Measurements from ENCODE around the gene MBTD1. TPM values are rescaled to one million over a fixed set of nuclear protein-coding genes. Genes with fewer than 3 reads are reported as not detected.

MBTD1 gene
- total RNA-seq, 1 experiment from 2014 or later: 20.4 TPM

DNA sequence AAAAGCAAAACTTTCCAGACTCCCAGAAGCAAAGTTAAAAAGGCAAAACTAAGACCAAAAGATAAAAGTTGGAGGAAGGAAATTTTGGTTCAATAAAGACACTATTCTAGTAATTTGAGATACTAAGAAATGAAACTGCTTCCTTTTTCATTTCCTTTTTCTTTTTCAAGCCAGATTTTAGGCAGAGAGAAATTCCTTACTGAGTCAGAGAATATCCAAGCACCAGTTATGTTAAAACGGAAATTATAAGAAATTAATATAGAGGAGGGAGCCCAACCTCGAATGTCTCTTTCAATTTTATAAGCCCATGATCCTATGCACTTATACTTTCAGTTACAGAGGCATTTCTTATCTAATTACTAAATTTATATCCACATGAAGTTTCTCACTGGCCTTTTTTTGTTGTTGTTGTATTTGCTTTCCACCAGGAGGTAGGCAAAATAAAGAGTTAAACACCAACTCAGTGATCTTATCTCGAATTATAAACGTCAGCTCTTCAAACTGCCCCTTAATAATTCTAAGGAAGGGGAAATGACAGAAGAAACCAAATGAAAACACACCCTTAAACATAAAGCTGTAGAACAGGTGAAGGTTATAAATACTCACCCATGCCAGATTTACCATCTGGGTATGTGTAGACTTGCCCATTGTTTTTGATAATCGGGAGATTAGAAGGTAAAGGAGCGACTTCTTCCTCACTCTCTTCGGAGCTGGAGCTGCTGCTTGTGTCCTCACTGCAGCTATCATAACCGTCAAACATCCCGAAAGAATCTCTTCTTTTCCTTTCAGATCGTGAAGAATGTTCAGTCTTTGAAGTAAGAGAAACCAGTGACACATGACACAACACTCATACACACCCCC is 35.2 kb downstream of the MBTD1 start:
- Histone ChIP-seq H3K4me1 (replicated peaks; ENCODE audit: insufficient read depth) (no peaks in the 10 kb centered on the region), H3F3A (ENCODE audit: insufficient read depth, low read depth) (peaks cover 20% of the 10 kb centered on the region), H3K27ac (no peak overlapping the region), H3K4me3 (no peak overlapping the region), H3K9me3 (ENCODE audit: insufficient read depth, low read depth) (no peaks in the 10 kb centered on the region), H4K20me1 (ENCODE audit: insufficient read depth) (peaks cover 31% of the 10 kb centered on the region), H2AFZ (no peak overlapping the region), H3K36me3 (ENCODE audit: low read depth) (peaks cover 27% of the 10 kb centered on the region), H3K9me2 (ENCODE audit: insufficient read depth) (no peaks in the 10 kb centered on the region), H3K79me2 (ENCODE audit: low read depth) (peaks cover 41% of the 10 kb centered on the region), H3K4me2 (no peak overlapping the region), H3K27me3 (ENCODE audit: insufficient read depth, low read depth) (no peaks in the 10 kb centered on the region)
- TF ChIP-seq, protein P1, sequence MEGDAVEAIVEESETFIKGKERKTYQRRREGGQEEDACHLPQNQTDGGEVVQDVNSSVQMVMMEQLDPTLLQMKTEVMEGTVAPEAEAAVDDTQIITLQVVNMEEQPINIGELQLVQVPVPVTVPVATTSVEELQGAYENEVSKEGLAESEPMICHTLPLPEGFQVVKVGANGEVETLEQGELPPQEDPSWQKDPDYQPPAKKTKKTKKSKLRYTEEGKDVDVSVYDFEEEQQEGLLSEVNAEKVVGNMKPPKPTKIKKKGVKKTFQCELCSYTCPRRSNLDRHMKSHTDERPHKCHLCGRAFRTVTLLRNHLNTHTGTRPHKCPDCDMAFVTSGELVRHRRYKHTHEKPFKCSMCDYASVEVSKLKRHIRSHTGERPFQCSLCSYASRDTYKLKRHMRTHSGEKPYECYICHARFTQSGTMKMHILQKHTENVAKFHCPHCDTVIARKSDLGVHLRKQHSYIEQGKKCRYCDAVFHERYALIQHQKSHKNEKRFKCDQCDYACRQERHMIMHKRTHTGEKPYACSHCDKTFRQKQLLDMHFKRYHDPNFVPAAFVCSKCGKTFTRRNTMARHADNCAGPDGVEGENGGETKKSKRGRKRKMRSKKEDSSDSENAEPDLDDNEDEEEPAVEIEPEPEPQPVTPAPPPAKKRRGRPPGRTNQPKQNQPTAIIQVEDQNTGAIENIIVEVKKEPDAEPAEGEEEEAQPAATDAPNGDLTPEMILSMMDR (conservative IDR thresholded peaks at IDR 0.05): no peak
- TF ChIP-seq EZH2 (IDR thresholded peaks at IDR 0.05; ENCODE audit: low read depth): no peak
- BruUV-seq (replicated peaks): no TSS peak
- CTCF ChIA-PET: no interaction called here
- POLR2A ChIA-PET (ENCODE audit: unreplicated experiment): no interaction called here
- intact Hi-C loops (cut with micrococcal nuclease; ENCODE audit: unreplicated experiment): no loop called here
- no peak for DNase-seq

DNA sequence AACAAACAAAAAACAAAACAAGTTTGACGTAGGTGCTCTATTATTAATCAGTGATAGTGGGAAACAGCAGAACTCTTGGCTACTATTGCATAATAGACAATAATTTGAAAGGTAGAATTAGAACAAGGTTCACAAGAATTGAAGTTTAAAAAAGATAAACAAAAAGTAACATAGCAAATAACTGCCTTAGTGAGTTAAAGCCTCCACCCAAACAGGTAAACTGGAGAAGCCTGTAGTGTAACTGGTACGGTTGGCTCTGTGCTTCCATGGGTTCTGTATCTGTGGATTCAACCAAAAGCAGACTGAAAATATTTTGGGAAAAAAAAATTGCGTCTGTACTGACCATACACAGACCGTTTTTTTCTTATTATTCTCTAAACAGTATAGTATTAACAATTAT is 38.5 kb downstream of the MBTD1 start:
- Histone ChIP-seq H3K27ac (no peak overlapping the region), H3F3A (ENCODE audit: insufficient read depth, low read depth) (peaks cover 13% of the 10 kb centered on the region; the same call in 1 of the 2 replicates), H3K9me3 (ENCODE audit: insufficient read depth, low read depth) (no peaks in the 10 kb centered on the region), H3K4me3 (no peak overlapping the region), H3K27me3 (ENCODE audit: insufficient read depth, low read depth) (no peaks in the 10 kb centered on the region), H3K36me3 (ENCODE audit: low read depth) (peaks cover 44% of the 10 kb centered on the region), H4K20me1 (ENCODE audit: insufficient read depth) (peaks cover 28% of the 10 kb centered on the region), H3K79me2 (ENCODE audit: low read depth) (peaks cover 15% of the 10 kb centered on the region; the same call in 1 of the 2 replicates), H3K4me2 (no peak overlapping the region), H3K9me2 (ENCODE audit: insufficient read depth) (no peaks in the 10 kb centered on the region), H2AFZ (no peak overlapping the region), H3K4me1 (replicated peaks; ENCODE audit: insufficient read depth) (no peaks in the 10 kb centered on the region)
- BruUV-seq (replicated peaks): no TSS peak
- ChIA-PET CTCF (no interaction called here), POLR2A (ENCODE audit: unreplicated experiment) (no interaction called here)
- TF ChIP-seq EZH2 (IDR thresholded peaks at IDR 0.05; ENCODE audit: low read depth): no peak
- TF ChIP-seq, protein P1 (conservative IDR thresholded peaks at IDR 0.05): no peak
- DNase-seq: no peak
- intact Hi-C loops (cut with micrococcal nuclease; ENCODE audit: unreplicated experiment): no loop called here

DNA sequence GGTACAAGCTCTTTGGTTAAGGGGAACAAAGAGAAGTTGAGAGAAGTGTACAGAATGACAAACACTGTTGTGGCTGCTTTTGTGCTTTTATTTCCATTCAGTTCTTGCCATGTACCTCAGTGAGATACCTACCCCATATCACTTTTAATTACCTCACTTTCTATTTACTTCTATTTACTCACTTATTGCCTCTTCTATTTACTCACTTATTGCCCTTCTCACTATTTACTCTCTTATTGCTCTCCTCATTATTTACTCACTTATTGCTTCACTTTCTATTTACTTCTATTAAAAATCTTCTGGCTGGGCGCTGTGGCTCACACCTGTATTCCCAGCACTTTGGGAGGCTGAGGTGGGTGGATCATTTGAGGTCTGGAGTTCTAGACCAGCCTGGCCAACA is 41.9 kb downstream of the MBTD1 start:
- H3K4me1 ChIP-seq (replicated peaks; ENCODE audit: insufficient read depth): no peaks in the 10 kb centered on the region
- no peak overlapping the region for H3K27ac ChIP-seq
- ChIA-PET CTCF (no interaction called here), POLR2A (ENCODE audit: unreplicated experiment) (no interaction called here)
- no peak overlapping the region for H2AFZ ChIP-seq
- no peak overlapping the region for H3K4me2 ChIP-seq
- H3F3A ChIP-seq (ENCODE audit: insufficient read depth, low read depth): peaks cover 5% of the 10 kb centered on the region; the same call in 1 of the 2 replicates
- no peaks in the 10 kb centered on the region for H3K9me2 ChIP-seq (ENCODE audit: insufficient read depth)
- H3K9me3 ChIP-seq (ENCODE audit: insufficient read depth, low read depth): no peaks in the 10 kb centered on the region
- no peak overlapping the region for H3K4me3 ChIP-seq
- peaks cover 58% of the 10 kb centered on the region for H3K36me3 ChIP-seq (ENCODE audit: low read depth)
- H3K27me3 ChIP-seq (ENCODE audit: insufficient read depth, low read depth): no peaks in the 10 kb centered on the region
- no TSS peak for BruUV-seq (replicated peaks)
- no peak for DNase-seq
- TF ChIP-seq, protein P1 (conservative IDR thresholded peaks at IDR 0.05): no peak
- no peak for TF ChIP-seq EZH2 (IDR thresholded peaks at IDR 0.05; ENCODE audit: low read depth)
- intact Hi-C loops (cut with micrococcal nuclease; ENCODE audit: unreplicated experiment): no loop called here
- no peaks in the 10 kb centered on the region for H3K79me2 ChIP-seq (ENCODE audit: low read depth)
- peaks cover 26% of the 10 kb centered on the region for H4K20me1 ChIP-seq (ENCODE audit: insufficient read depth)
